Gastrocnemius medialis (tissue), 4 donors: ENCODE data around the gene NAGA.

ENCODE experiments used
- POLR2A ChIP-seq, 2 donors: fragments of 450-650 bp; IDR thresholded peaks; one replicate each; pipeline ENCODE4 v1.6.1; 2017; ENCODE audit warnings: antibody characterized with exemption in 2 of 2, mild to moderate bottlenecking in 2 of 2, moderate library complexity in 2 of 2
- TF ChIP-seq, protein P1 (sequence below), 5 experiments: fragments of 450-650 bp in 3 of 5; fragments of 200-600 bp in 2 of 5; sonication (generic) in 2 of 5; IDR thresholded peaks in 4 of 5; conservative IDR thresholded peaks in 1 of 5; 1 replicate in 4 of 5; 2 replicates in 1 of 5; pipeline ENCODE4 v1.5.1; 2016 to 2019; ENCODE audit warnings: antibody characterized with exemption in 5 of 5, mild to moderate bottlenecking in 3 of 5, moderate library complexity in 3 of 5

DNA sequence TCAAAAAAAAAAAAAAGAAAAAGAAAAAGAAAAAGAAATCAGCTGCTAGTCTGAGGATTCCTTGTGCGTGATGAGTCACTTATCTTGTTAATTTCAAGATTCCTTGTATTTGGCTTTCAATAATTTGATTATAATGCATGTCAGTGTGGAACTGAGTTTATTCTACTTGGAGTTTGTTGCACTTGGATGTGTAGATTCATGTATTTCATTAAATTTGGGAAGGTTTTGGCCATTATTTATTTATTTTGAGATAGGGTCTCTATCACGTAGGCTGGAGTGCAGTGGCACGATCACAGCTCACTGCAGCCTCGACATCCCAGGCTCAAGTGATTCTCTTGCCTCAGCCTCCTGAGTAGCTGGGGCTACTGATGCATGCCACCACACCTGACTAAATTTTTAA, 57.2 kb downstream of the NAGA start:
- TF ChIP-seq, protein P1, sequence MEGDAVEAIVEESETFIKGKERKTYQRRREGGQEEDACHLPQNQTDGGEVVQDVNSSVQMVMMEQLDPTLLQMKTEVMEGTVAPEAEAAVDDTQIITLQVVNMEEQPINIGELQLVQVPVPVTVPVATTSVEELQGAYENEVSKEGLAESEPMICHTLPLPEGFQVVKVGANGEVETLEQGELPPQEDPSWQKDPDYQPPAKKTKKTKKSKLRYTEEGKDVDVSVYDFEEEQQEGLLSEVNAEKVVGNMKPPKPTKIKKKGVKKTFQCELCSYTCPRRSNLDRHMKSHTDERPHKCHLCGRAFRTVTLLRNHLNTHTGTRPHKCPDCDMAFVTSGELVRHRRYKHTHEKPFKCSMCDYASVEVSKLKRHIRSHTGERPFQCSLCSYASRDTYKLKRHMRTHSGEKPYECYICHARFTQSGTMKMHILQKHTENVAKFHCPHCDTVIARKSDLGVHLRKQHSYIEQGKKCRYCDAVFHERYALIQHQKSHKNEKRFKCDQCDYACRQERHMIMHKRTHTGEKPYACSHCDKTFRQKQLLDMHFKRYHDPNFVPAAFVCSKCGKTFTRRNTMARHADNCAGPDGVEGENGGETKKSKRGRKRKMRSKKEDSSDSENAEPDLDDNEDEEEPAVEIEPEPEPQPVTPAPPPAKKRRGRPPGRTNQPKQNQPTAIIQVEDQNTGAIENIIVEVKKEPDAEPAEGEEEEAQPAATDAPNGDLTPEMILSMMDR (IDR thresholded peaks at IDR 0.05 in 4 of 5, conservative IDR thresholded peaks at IDR 0.05 in 1 of 5), result no peak
- TF ChIP-seq POLR2A (IDR thresholded peaks at IDR 0.05), result no peak
